Measurements from ENCODE around the gene SNCAIP.

Gene SNCAIP

GRCh38 chr5:122392824-122393223 lies 80.8 kb downstream of the SNCAIP start:
- H3K9ac ChIP-seq (ENCODE audit: low read length): no peak overlapping the region
- TF ChIP-seq CTCF (IDR thresholded peaks at IDR 0.05; ENCODE audit: low read length) (no peak), EZH2 (IDR thresholded peaks at IDR 0.05; ENCODE audit: borderline replicate concordance, low read length) (no peak)
- H3K27me3 ChIP-seq (ENCODE audit: insufficient read depth, low read length): no peaks in the 10 kb centered on the region
- no peak overlapping the region for H3K27ac ChIP-seq (ENCODE audit: low read depth, low read length, poor library complexity, severe bottlenecking)
- no peaks in the 10 kb centered on the region for H4K20me1 ChIP-seq (ENCODE audit: insufficient read depth, low read length)
- H3K79me2 ChIP-seq (ENCODE audit: insufficient read depth, low read length): no peaks in the 10 kb centered on the region
- H3K9me3 ChIP-seq (ENCODE audit: low read length): no peaks in the 10 kb centered on the region
- H3F3A ChIP-seq (ENCODE audit: insufficient read depth, low read length): no peaks in the 10 kb centered on the region
- H3K9me2 ChIP-seq (ENCODE audit: low read depth, low read length): no peaks in the 10 kb centered on the region
- no peaks in the 10 kb centered on the region for H3K36me3 ChIP-seq (ENCODE audit: insufficient read depth, low read length)
- no peak overlapping the region for H2AFZ ChIP-seq (ENCODE audit: low read length)
- H3K4me3 ChIP-seq (ENCODE audit: low read depth, low read length, poor library complexity, severe bottlenecking): no peak overlapping the region
- H3K4me1 ChIP-seq (ENCODE audit: insufficient read depth, low read length, severe bottlenecking): no peaks in the 10 kb centered on the region
- H3K4me2 ChIP-seq (ENCODE audit: low read length): no peak overlapping the region

- H3K9ac ChIP-seq (ENCODE audit: low read length): no peak overlapping the region
- H3K4me3 ChIP-seq (ENCODE audit: low read depth, low read length, poor library complexity, severe bottlenecking): no peak overlapping the region
- no peaks in the 10 kb centered on the region for H3K79me2 ChIP-seq (ENCODE audit: insufficient read depth, low read length)
- no peaks in the 10 kb centered on the region for H3K27me3 ChIP-seq (ENCODE audit: insufficient read depth, low read length)
- H3K27ac ChIP-seq (ENCODE audit: low read depth, low read length, poor library complexity, severe bottlenecking): no peak overlapping the region
- H3K36me3 ChIP-seq (ENCODE audit: insufficient read depth, low read length): no peaks in the 10 kb centered on the region
- no peaks in the 10 kb centered on the region for H3K9me3 ChIP-seq (ENCODE audit: low read length)
- H3F3A ChIP-seq (ENCODE audit: insufficient read depth, low read length): no peaks in the 10 kb centered on the region
- TF ChIP-seq CTCF (IDR thresholded peaks at IDR 0.05; ENCODE audit: low read length) (no peak), EZH2 (IDR thresholded peaks at IDR 0.05; ENCODE audit: borderline replicate concordance, low read length) (no peak)
- H3K9me2 ChIP-seq (ENCODE audit: low read depth, low read length): no peaks in the 10 kb centered on the region
- H2AFZ ChIP-seq (ENCODE audit: low read length): no peak overlapping the region
- H3K4me1 ChIP-seq (ENCODE audit: insufficient read depth, low read length, severe bottlenecking): no peaks in the 10 kb centered on the region
- H3K4me2 ChIP-seq (ENCODE audit: low read length): no peak overlapping the region
- H4K20me1 ChIP-seq (ENCODE audit: insufficient read depth, low read length): no peaks in the 10 kb centered on the region
Measured at GRCh38 chr5:122394284-122394930, 82.4 kb downstream of the SNCAIP start.

DNA sequence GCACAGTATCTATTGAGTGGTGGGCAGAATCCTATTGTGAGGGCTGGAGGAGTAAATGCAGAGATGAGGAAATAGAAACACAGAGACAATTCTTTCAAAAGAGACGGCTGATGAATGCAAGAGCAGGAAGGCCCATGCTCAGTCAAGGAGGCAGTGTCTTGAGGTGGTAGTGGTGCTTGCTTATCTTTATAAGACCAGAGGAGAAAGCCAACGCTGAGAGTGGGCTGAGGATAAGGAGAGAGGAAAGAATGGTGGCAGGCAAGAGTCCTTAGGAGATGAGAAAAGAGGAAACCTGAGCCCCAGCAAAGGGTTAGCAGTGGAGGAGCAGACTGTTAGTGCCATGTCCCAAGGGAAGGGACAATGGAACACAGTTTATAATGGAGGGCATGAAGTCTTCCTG lies 86.0 kb downstream of the SNCAIP start:
- H3K4me3 ChIP-seq (ENCODE audit: low read depth, low read length, poor library complexity, severe bottlenecking): no peak overlapping the region
- H3K9me2 ChIP-seq (ENCODE audit: low read depth, low read length): no peaks in the 10 kb centered on the region
- no peak overlapping the region for H2AFZ ChIP-seq (ENCODE audit: low read length)
- H3K4me1 ChIP-seq (ENCODE audit: insufficient read depth, low read length, severe bottlenecking): peaks cover 7% of the 10 kb centered on the region
- H3K4me2 ChIP-seq (ENCODE audit: low read length): no peak overlapping the region
- no peaks in the 10 kb centered on the region for H3K9me3 ChIP-seq (ENCODE audit: low read length)
- no peak overlapping the region for H3K9ac ChIP-seq (ENCODE audit: low read length)
- no peaks in the 10 kb centered on the region for H3K36me3 ChIP-seq (ENCODE audit: insufficient read depth, low read length)
- no peaks in the 10 kb centered on the region for H3K79me2 ChIP-seq (ENCODE audit: insufficient read depth, low read length)
- no peak overlapping the region for H3K27ac ChIP-seq (ENCODE audit: low read depth, low read length, poor library complexity, severe bottlenecking)
- TF ChIP-seq EZH2 (IDR thresholded peaks at IDR 0.05; ENCODE audit: borderline replicate concordance, low read length) (no peak), CTCF (IDR thresholded peaks at IDR 0.05; ENCODE audit: low read length) (no peak)
- H3K27me3 ChIP-seq (ENCODE audit: insufficient read depth, low read length): no peaks in the 10 kb centered on the region
- no peaks in the 10 kb centered on the region for H4K20me1 ChIP-seq (ENCODE audit: insufficient read depth, low read length)
- no peaks in the 10 kb centered on the region for H3F3A ChIP-seq (ENCODE audit: insufficient read depth, low read length)

Measured in OCI-LY1 (cell line).